WERI-Rb-1 (cell line): ENCODE measurements around the gene CHMP4B.

Experiments
- DNase-seq: peaks from one replicate; pipeline ENCODE4 v3.0.0-alpha.2; 2020
- H3K27ac ChIP-seq: fragments of 250-450 bp; sonication (Bioruptor Pico); 2 replicates; pipeline ENCODE4 v1.5.1; 2020; ENCODE audit warnings: mild to moderate bottlenecking, moderate library complexity
- H3K27me3 ChIP-seq: fragments of 250-450 bp; sonication (Bioruptor Pico); 2 replicates; pipeline ENCODE4 v1.5.1; 2021; ENCODE audit warnings: mild to moderate bottlenecking, low read depth, moderate library complexity; ENCODE audit not compliant: insufficient read depth, severe bottlenecking
- H3K36me3 ChIP-seq: fragments of 250-450 bp; sonication (Bioruptor Pico); 2 replicates; pipeline ENCODE4 v1.5.1; 2020; ENCODE audit warnings: mild to moderate bottlenecking, moderate library complexity
- H3K4me3 ChIP-seq: 2 replicates; pipeline ENCODE4 v1.5.1; 2011; ENCODE audit warnings: low read depth, mild to moderate bottlenecking, control low read depth, low read length
- H3K9me3 ChIP-seq: fragments of 250-450 bp; sonication (Bioruptor Pico); 2 replicates; pipeline ENCODE4 v1.5.1; 2021; ENCODE audit warnings: mild to moderate bottlenecking, moderate library complexity; ENCODE audit not compliant: severe bottlenecking
- CTCF ChIP-seq: IDR thresholded peaks from 2 replicates; pipeline ENCODE4 v1.5.1; 2011; ENCODE audit warnings: low read depth, mild to moderate bottlenecking, control low read depth, inconsistent platforms, low read length

The CHMP4B gene

DNA sequence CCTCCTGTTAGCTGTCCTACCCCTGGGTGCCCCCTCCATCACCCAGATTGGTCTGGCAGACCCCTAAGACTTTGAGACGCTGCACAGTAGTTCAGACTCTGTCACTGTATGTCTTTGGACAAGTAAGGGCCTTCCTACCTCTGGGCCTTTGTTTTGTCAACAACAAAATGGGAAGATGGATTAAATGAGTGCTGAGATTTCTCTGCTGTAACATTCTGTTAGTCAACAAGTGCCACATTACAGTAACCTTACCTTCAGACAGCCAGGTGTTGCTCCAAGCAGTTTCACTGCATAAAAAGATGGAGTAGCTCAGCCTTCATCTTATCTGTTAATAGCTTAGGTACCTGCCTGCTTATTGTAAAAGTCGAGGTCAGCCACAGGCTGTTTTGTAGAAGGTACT, 16.0 kb downstream of the CHMP4B start:
- H3K27me3 ChIP-seq, result no peaks in the 10 kb centered on the region
- peak; percentile 35 for DNase-seq
- H3K27ac ChIP-seq, result peak overlapping the region; percentile 77
- H3K9me3 ChIP-seq, result no peaks in the 10 kb centered on the region
- H3K36me3 ChIP-seq, result no peaks in the 10 kb centered on the region
- H3K4me3 ChIP-seq, result no peak overlapping the region
- TF ChIP-seq CTCF, result no peak

- H3K36me3 ChIP-seq, result no peaks in the 10 kb centered on the region
- no peaks in the 10 kb centered on the region for H3K27me3 ChIP-seq
- H3K9me3 ChIP-seq, result no peaks in the 10 kb centered on the region
- DNase-seq, result peak; percentile 94
- no peak for TF ChIP-seq CTCF
- peak overlapping the region; percentile 77 for H3K27ac ChIP-seq
- H3K4me3 ChIP-seq, result no peak overlapping the region
These were observed 16.6 kb downstream of the CHMP4B start for GRCh38 chr20:33827634-33828325.

DNA sequence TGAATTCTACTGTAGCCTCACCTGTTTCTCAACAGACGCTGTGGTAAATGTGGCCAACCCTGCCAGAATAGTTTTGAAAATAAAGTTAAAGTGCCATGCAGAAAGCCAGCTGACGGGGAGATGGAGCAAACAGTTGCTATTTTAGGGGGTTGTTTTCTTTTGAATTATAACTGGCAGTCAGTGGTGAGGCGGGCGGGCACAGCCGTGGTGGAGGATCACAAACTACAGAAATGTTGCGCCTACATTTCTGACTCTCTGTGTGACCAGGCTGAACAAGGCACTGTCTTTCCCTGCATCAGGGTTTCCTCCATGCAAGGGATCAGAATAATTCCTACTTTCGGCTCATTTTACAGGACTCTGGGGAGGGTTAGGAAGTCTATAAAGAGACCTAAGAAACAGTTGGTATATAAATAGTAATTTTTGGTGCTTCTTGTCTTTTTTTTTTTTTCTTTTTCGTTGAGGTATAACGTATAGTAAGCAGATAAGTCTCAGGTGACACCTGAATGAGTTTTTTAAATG, 17.2 kb downstream of the CHMP4B start:
- Histone ChIP-seq H3K27ac (peak overlapping the region; percentile 63), H3K27me3 (no peaks in the 10 kb centered on the region), H3K4me3 (no peak overlapping the region), H3K9me3 (no peaks in the 10 kb centered on the region), H3K36me3 (no peaks in the 10 kb centered on the region)
- DNase-seq, result no peak
- no peak for TF ChIP-seq CTCF

- peak overlapping the region; percentile 26; the same call in 1 of the 2 replicates for H3K27ac ChIP-seq
- no peaks in the 10 kb centered on the region for H3K9me3 ChIP-seq
- no peak for DNase-seq
- no peak for TF ChIP-seq CTCF
- H3K27me3 ChIP-seq, result no peaks in the 10 kb centered on the region
- H3K36me3 ChIP-seq, result no peaks in the 10 kb centered on the region
- H3K4me3 ChIP-seq, result no peak overlapping the region
These were observed 17.9 kb downstream of the CHMP4B start for GRCh38 chr20:33828967-33829560.

GRCh38 chr20:33829636-33830035, 18.5 kb downstream of the CHMP4B start:
- Histone ChIP-seq H3K4me3 (no peak overlapping the region), H3K27ac (peak overlapping the region; percentile 42), H3K27me3 (no peaks in the 10 kb centered on the region), H3K36me3 (no peaks in the 10 kb centered on the region), H3K9me3 (no peaks in the 10 kb centered on the region)
- no peak for TF ChIP-seq CTCF
- DNase-seq, result no peak
